ENCODE results near the gene OR2AE1.

The OR2AE1 gene

GRCh38 chr7:99860281-99861127, 16.3 kb downstream of the OR2AE1 start:
- no peak for DNase-seq (ENCODE audit: low read depth in 2 of 3, low spot score in 1 of 3)

- no peak for DNase-seq (ENCODE audit: low read depth in 2 of 3, low spot score in 1 of 3)
These were observed 21.6 kb downstream of the OR2AE1 start for GRCh38 chr7:99855236-99855635.

- DNase-seq (ENCODE audit: low read depth in 2 of 3, low spot score in 1 of 3) = no peak
These were observed 28.2 kb downstream of the OR2AE1 start for GRCh38 chr7:99848420-99849216.

- no peak for DNase-seq (ENCODE audit: low read depth in 2 of 3, low spot score in 1 of 3)
These were observed 32.5 kb downstream of the OR2AE1 start for GRCh38 chr7:99844328-99844727.

- no peak for DNase-seq (ENCODE audit: low read depth in 2 of 3, low spot score in 1 of 3)
These were observed 33.0 kb downstream of the OR2AE1 start for GRCh38 chr7:99843808-99844207.

GRCh38 chr7:99842926-99843325, 33.9 kb downstream of the OR2AE1 start:
- no peak for DNase-seq (ENCODE audit: low read depth in 2 of 3, low spot score in 1 of 3)

- DNase-seq (ENCODE audit: low read depth in 2 of 3, low spot score in 1 of 3) = no peak
These were observed 36.5 kb downstream of the OR2AE1 start for GRCh38 chr7:99840136-99840869.

GRCh38 chr7:99839287-99840021, 37.4 kb downstream of the OR2AE1 start:
- no peak for DNase-seq (ENCODE audit: low read depth in 2 of 3, low spot score in 1 of 3)

GRCh38 chr7:99837649-99838361, 39.0 kb downstream of the OR2AE1 start:
- no peak for DNase-seq (ENCODE audit: low read depth in 2 of 3, low spot score in 1 of 3)

- no peak for DNase-seq (ENCODE audit: low read depth in 2 of 3, low spot score in 1 of 3)
These were observed 41.6 kb downstream of the OR2AE1 start for GRCh38 chr7:99835189-99835588.

- DNase-seq (ENCODE audit: low read depth in 2 of 3, low spot score in 1 of 3) = no peak
These were observed 42.5 kb downstream of the OR2AE1 start for GRCh38 chr7:99834382-99834781.

- no peak for DNase-seq (ENCODE audit: low read depth in 2 of 3, low spot score in 1 of 3)
These were observed 43.5 kb downstream of the OR2AE1 start for GRCh38 chr7:99833289-99833877.

GRCh38 chr7:99831595-99831994, 45.2 kb downstream of the OR2AE1 start:
- no peak for DNase-seq (ENCODE audit: low read depth in 2 of 3, low spot score in 1 of 3)

GRCh38 chr7:99829524-99830160, 47.2 kb downstream of the OR2AE1 start:
- DNase-seq (ENCODE audit: low read depth in 2 of 3, low spot score in 1 of 3) = no peak

- DNase-seq (ENCODE audit: low read depth in 2 of 3, low spot score in 1 of 3) = no peak
These were observed 48.0 kb downstream of the OR2AE1 start for GRCh38 chr7:99828811-99829210.

GRCh38 chr7:99827040-99827778, 49.6 kb downstream of the OR2AE1 start:
- no peak for DNase-seq (ENCODE audit: low read depth in 2 of 3, low spot score in 1 of 3)

Data from stimulated activated CD4-positive, alpha-beta T cell treated with anti-CD3 and anti-CD28 coated beads, Interleukin-12 subunit alpha, Interleukin-12 subunit beta, amount 100 ng/mL, for 48 hours (primary cell).